Glutamatergic neuron (in vitro differentiated cells): Measurements from ENCODE around the gene PPP1R14B. TPM values are rescaled to one million over a fixed set of nuclear protein-coding genes. Genes with fewer than 3 reads are reported as not detected.

Source experiments
- DNase-seq: peaks from one replicate; pipeline ENCODE4 v3.0.0; 2022
- H3K27ac Mint-ChIP-seq: one replicate; pipeline ENCODE4 v1.8.0; 2020; ENCODE audit warnings: mild to moderate bottlenecking, mixed read lengths, inconsistent platforms; ENCODE audit not compliant: unreplicated experiment
- H3K27me3 Mint-ChIP-seq: one replicate; pipeline ENCODE4 v1.8.0; 2020; ENCODE audit warnings: mild to moderate bottlenecking, moderate library complexity, mixed read lengths, inconsistent platforms; ENCODE audit not compliant: unreplicated experiment
- H3K36me3 Mint-ChIP-seq: one replicate; pipeline ENCODE4 v1.8.0; 2020; ENCODE audit warnings: mild to moderate bottlenecking, mixed read lengths, inconsistent platforms; ENCODE audit not compliant: unreplicated experiment
- H3K4me1 Mint-ChIP-seq: one replicate; pipeline ENCODE4 v1.8.0; 2020; ENCODE audit warnings: mild to moderate bottlenecking, low read depth, mixed read lengths, inconsistent platforms; ENCODE audit not compliant: unreplicated experiment
- H3K4me3 Mint-ChIP-seq: one replicate; pipeline ENCODE4 v1.8.0; 2020; ENCODE audit warnings: mild to moderate bottlenecking, mixed read lengths, inconsistent platforms; ENCODE audit not compliant: unreplicated experiment
- H3K9me3 Mint-ChIP-seq: one replicate; pipeline ENCODE4 v1.8.0; 2020; ENCODE audit warnings: mild to moderate bottlenecking, moderate library complexity, mixed read lengths, inconsistent platforms; ENCODE audit not compliant: unreplicated experiment
- total RNA-seq: library from RNA; stranded (reverse); fragmentation: NEBNext Ultra II Directional; extraction: Animal tissue kit (Norgen Biotek cat#: 25700); gene quantifications from one replicate; pipeline ENCODE4 v1.2.1, GENCODE V29; 2021; ENCODE audit not compliant: unreplicated experiment
- TF ChIP-seq, protein P1 (sequence below): fragments of 200-600 bp; sonication (generic); IDR thresholded peaks from one replicate; pipeline ENCODE4 v1.5.0; 2021; ENCODE audit not compliant: partially characterized antibody, unreplicated experiment

PPP1R14B gene
- total RNA-seq, 1 donor from 2014 or later, result 348 TPM

DNA sequence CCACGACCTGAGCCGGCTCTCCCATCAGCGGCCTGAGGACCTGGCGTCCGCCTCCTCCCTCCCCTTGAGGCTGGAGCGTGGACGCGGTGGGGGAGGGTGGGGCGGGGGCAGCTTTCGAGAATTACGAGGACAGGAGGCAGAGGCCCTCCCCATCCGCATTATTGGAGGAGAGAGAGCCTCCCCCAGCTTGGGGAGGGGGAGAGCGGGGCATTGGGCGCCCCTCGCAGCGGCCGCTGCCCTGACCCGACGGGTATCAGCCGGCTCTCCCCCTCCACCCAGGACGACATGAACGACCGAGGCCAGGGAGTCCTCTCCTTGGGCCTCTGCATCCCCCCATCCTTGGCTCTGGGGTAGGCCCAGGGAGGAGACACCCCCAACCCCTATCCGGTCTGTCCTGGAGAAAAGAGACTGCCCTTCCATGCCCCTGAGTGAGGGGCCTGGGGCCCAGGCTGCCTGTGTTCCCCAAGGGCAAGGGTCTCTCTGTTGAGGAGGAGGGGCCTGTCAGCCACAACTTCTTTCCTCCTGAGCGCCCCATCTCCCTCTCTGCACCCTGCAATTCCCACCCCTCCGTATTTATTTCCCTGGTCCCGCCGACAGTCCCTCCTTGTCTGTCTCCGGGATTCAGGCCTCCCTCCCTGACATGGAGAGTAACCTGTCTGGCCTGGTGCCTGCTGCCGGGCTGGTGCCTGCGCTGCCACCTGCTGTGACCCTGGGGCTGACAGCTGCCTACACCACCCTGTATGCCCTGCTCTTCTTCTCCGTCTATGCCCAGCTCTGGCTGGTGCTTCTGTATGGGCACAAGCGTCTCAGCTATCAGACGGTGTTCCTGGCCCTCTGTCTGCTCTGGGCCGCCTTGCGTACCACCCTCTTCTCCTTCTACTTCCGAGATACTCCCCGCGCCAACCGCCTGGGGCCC lies 39.4 kb upstream of the PPP1R14B start:
- Mint-ChIP-seq H3K36me3 (peaks cover 5% of the 10 kb centered on the region), H3K9me3 (peaks cover 8% of the 10 kb centered on the region), H3K27me3 (peaks cover 8% of the 10 kb centered on the region), H3K27ac (peak overlapping the region; percentile 65), H3K4me1 (peaks cover 10% of the 10 kb centered on the region), H3K4me3 (peak overlapping the region; percentile 86)
- TF ChIP-seq, protein P1, sequence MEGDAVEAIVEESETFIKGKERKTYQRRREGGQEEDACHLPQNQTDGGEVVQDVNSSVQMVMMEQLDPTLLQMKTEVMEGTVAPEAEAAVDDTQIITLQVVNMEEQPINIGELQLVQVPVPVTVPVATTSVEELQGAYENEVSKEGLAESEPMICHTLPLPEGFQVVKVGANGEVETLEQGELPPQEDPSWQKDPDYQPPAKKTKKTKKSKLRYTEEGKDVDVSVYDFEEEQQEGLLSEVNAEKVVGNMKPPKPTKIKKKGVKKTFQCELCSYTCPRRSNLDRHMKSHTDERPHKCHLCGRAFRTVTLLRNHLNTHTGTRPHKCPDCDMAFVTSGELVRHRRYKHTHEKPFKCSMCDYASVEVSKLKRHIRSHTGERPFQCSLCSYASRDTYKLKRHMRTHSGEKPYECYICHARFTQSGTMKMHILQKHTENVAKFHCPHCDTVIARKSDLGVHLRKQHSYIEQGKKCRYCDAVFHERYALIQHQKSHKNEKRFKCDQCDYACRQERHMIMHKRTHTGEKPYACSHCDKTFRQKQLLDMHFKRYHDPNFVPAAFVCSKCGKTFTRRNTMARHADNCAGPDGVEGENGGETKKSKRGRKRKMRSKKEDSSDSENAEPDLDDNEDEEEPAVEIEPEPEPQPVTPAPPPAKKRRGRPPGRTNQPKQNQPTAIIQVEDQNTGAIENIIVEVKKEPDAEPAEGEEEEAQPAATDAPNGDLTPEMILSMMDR, result no peak
- no peak for DNase-seq

GRCh38 chr11:64284962-64285884 lies 38.5 kb upstream of the PPP1R14B start, which contains the start of gene GPR137:
Gene GPR137, plus strand, starts transcription at chr11:64285848. Its CDS starts 677 bp downstream, at chr11:64286525.
- H3K9me3 Mint-ChIP-seq, result peaks cover 8% of the 10 kb centered on the region

DNA sequence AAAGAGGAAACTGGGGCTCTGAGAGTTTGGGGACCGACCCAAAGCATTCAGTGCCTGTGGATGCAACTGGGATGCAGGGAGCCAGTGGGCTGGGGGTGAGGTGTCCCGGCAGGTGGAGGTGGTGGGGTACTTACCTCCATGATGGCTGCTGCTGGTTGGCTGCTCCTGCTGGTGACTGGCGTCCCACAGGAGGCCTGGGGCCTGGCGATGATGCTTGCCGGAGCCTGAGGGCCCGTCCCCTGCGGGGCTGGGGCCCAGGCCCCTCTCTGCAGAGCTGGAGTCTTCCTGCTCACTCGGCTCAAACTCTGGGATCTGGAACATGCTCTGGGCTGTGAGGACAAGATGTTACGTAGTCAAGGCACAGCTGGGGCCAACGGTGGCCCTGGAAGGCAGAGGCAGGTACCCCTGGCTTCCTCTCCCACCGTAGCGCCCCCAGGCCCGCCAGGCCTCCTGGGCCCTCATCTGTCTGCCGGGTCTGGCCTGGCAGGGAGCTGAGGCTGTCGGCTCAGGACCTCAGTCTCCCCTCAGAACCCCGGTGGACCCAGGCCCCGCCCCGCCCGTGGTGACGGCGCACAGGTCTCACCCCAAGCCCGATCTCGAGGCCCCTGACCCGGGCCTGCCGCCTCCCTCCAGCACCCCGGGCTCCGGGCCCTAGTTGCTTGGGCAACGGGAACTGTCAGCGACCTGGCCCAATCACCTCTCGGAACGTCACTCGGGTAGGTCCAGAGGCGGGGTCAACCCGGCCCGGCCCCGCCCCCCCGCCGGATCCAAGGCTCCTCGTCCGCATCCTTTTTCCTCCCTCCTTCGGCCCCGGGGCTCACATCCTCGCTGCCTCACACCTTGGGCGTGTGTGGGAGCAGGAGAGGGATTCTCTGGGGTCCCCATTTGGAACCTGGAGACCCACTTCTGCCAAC lies 37.6 kb upstream of the PPP1R14B start, which contains the start of gene BAD:
TSS of gene BAD (minus strand) at position 618 of the 914 bp plus-strand sequence. CDS start at position 321, 297 bp downstream.
- DNase-seq, result peak; percentile 96
- Mint-ChIP-seq H3K9me3 (peaks cover 8% of the 10 kb centered on the region), H3K27ac (no peak within 1 kb of the TSS), H3K36me3 (no peaks in the 10 kb centered on the region), H3K27me3 (peaks cover 2% of the 10 kb centered on the region), H3K4me1 (peaks cover 8% of the 10 kb centered on the region), H3K4me3 (peak within 1 kb of the TSS; percentile 87)
- TF ChIP-seq, protein P1, result no peak

More at GRCh38 chr11:64284962-64285884, 38.5 kb upstream of the PPP1R14B start, which contains the start of gene GPR137:
- peaks cover 8% of the 10 kb centered on the region for H3K4me1 Mint-ChIP-seq
- DNase-seq, result peak; percentile 91
- TF ChIP-seq, protein P1, result no peak
- H3K36me3 Mint-ChIP-seq, result no peaks in the 10 kb centered on the region
- H3K4me3 Mint-ChIP-seq, result peak within 1 kb of the TSS; percentile 87
- peak within 1 kb of the TSS; percentile 65 for H3K27ac Mint-ChIP-seq
- H3K27me3 Mint-ChIP-seq, result peaks cover 3% of the 10 kb centered on the region

GRCh38 chr11:64283092-64283491 lies 36.3 kb upstream of the PPP1R14B start:
- H3K4me3 Mint-ChIP-seq, result peak overlapping the region; percentile 34
- no peaks in the 10 kb centered on the region for H3K36me3 Mint-ChIP-seq
- no peak for DNase-seq
- peaks cover 8% of the 10 kb centered on the region for H3K9me3 Mint-ChIP-seq
- H3K27ac Mint-ChIP-seq, result no peak overlapping the region
- peaks cover 2% of the 10 kb centered on the region for H3K27me3 Mint-ChIP-seq
- H3K4me1 Mint-ChIP-seq, result peaks cover 8% of the 10 kb centered on the region
- TF ChIP-seq, protein P1, result no peak
